Stimulated activated effector memory CD8-positive, alpha-beta T cell treated with anti-CD3 and anti-CD28 coated beads, Interleukin-12 subunit alpha, Interleukin-12 subunit beta, amount 100 ng/mL, for 72 hours (primary cell): Measurements from ENCODE around the gene GABRD.

ENCODE experiments used
- ATAC-seq: fragments of 150-1000 bp; cut with Tn5 transposase; 2 replicates; pipeline ENCODE4 v1.10.0; 2021
- DNase-seq, 2 donors: peaks; one replicate each; pipeline ENCODE4 v3.0.0; 2021 to 2022; ENCODE audit warnings: low spot score in 2 of 2
- H3K27ac Mint-ChIP-seq: one replicate; pipeline ENCODE4 v1.8.0; 2022; ENCODE audit warnings: mild to moderate bottlenecking, mixed read lengths
- H3K36me3 Mint-ChIP-seq: one replicate; pipeline ENCODE4 v1.8.0; 2022; ENCODE audit warnings: mild to moderate bottlenecking, mixed read lengths
- H3K4me1 Mint-ChIP-seq: one replicate; pipeline ENCODE4 v1.8.0; 2022; ENCODE audit warnings: mixed read lengths
- H3K4me3 Mint-ChIP-seq: one replicate; pipeline ENCODE4 v1.8.0; 2022; ENCODE audit warnings: mild to moderate bottlenecking, mixed read lengths
- H3K9me3 Mint-ChIP-seq: one replicate; pipeline ENCODE4 v1.8.0; 2022; ENCODE audit warnings: mixed read lengths

The GABRD gene

DNA sequence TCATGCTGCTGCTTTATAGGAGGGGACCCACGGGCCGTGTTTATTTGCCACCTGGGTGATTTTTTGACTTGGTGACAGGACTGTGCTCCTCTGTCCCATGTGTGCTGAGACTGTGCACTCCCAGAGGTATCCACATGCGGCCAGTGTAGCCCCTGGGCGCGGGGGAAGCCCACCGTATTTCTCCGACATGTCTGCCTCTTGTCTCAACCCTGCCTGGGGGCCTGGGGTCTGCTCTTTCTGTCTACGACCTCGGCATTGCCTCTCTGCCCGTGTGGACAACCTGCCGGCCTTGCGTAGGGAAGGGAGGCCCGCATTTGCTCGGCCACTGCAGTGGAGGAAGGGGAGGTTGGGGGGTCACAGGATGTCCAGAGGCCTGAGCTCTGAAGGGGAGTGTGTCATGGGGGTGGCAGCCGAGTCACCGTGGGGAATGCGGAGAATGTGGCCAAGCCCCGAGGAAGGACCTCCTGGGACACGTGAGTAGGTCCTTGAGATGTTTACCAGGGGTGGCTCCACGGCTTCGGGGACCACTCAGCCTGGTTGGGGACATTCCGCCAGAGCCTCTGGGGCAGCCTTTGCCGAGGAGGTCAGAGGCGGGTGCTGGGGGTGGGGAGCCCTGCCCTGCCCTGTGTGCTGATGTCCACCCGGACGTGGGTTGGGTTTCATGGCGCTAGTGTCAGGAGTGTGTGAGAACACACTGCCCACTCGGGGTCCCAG lies 42.1 kb downstream of the GABRD start:
- no peak overlapping the region for H3K27ac Mint-ChIP-seq
- H3K4me1 Mint-ChIP-seq: no peaks in the 10 kb centered on the region
- ATAC-seq (peak; percentile 28), DNase-seq (no peak)
- H3K36me3 Mint-ChIP-seq: peaks cover 16% of the 10 kb centered on the region
- H3K9me3 Mint-ChIP-seq: no peaks in the 10 kb centered on the region
- H3K4me3 Mint-ChIP-seq: no peak overlapping the region

DNA sequence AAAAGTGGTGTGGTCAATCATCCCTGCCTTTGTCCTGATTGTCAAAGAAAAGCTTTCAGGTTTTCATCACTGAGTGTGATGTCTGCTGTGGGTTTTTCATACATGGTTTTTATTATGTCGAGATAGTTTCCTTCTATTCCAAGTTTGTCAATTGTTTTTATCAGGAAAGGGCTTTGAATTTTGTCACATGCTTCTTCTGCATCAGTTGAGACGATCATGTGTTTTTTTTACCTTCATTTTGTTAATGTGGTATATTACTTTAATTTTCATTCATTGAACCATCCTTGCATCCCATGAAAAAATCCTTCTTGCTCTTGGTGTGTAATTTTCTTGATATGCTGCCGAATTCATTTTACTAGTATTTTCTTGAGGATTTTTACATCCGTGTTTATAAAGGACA lies 46.6 kb downstream of the GABRD start:
- Mint-ChIP-seq H3K4me3 (no peak overlapping the region), H3K36me3 (no peaks in the 10 kb centered on the region), H3K4me1 (peaks cover 8% of the 10 kb centered on the region), H3K27ac (no peak overlapping the region), H3K9me3 (no peaks in the 10 kb centered on the region)
- DNase-seq: no peak
- ATAC-seq: no peak

DNA sequence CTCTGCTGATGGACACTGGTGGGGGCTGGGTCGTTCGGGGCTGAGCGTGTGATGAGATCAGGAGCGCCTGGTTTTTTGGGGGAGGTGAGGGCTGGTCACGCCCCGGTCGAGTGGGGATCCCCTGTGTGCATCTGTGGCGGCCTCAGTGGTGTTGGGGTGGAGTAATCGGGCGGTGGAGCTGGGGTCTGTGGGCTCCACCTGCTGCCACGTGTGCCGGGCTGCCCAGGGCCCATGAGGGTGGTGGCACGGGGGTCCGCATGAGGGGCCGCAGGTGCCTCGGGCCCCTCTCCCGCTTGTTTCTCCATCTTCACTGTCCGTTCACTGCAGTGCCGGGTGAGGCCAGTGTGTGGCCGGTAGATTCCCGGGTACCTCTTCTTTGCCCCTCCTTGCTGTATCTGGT lies 48.2 kb downstream of the GABRD start:
- no peak overlapping the region for H3K27ac Mint-ChIP-seq
- ATAC-seq (no peak), DNase-seq (no peak)
- no peaks in the 10 kb centered on the region for H3K9me3 Mint-ChIP-seq
- H3K36me3 Mint-ChIP-seq: no peaks in the 10 kb centered on the region
- peaks cover 8% of the 10 kb centered on the region for H3K4me1 Mint-ChIP-seq
- no peak overlapping the region for H3K4me3 Mint-ChIP-seq

DNA sequence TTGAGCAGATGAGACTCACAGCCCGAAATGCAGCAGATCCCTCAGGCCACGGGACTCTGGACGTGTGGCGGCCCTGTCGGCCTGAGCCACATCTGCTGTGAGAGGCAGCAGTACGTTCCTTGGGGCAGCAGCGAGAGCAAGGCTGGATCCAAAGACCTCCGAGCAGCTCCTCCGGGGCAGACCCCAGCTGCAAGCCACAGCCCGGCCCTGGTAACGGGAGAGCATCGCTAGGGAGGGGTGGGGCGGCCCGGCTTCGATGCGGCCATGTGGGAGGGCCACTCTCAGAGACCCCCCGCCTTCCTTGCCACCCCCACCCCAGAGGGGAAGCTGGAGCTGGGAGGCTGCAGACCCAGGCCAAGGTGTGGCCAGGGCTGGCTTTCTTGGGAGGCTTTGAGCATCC lies 48.8 kb downstream of the GABRD start:
- no peaks in the 10 kb centered on the region for H3K9me3 Mint-ChIP-seq
- H3K36me3 Mint-ChIP-seq: no peaks in the 10 kb centered on the region
- ATAC-seq: no peak
- no peak overlapping the region for H3K4me3 Mint-ChIP-seq
- no peak for DNase-seq
- peaks cover 8% of the 10 kb centered on the region for H3K4me1 Mint-ChIP-seq
- no peak overlapping the region for H3K27ac Mint-ChIP-seq

DNA sequence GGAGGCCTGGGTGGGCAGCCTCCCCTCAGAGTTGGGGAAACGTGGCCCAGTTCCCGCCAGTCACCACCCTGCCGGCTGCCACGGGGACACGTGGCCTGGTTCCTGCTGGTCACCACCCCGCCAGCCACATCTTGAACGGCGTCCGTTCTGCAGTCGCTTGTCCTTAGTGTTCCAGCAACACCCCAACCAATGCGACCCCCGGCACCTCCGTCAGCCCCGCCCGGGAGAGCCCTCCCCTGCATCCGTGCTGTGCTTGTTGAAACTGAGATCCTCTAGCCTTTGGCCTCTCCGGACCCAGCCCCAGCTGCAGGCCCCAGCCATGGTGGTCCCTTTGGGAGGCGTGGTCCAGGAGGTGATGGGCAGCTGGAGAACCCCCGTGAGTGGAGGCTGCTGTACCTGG lies 49.8 kb downstream of the GABRD start:
- H3K27ac Mint-ChIP-seq: no peak overlapping the region
- no peaks in the 10 kb centered on the region for H3K36me3 Mint-ChIP-seq

DNA sequence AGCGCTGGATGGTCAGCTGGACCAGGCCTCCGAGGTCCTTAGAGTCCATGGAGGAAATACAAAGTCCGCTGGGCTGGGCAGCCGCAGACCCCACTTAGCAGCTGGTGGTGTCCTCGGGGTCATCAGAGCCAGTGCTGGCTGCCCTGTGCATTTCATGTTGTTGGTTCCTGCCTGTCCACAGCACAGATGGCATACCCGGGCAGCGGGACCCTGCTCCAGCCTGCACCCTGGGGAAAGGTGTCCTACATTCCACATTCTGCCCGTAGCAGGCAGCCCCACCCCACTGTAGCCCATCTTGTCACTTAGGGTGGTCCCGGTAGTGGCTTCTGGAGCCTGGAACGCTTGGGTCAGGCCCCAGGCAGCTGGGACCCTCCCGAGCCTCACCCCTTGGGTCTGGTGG lies 50.9 kb downstream of the GABRD start:
- no peak for DNase-seq
- no peak overlapping the region for H3K27ac Mint-ChIP-seq

More for the DNA sequence above, 49.8 kb downstream of the GABRD start:
- Mint-ChIP-seq H3K4me3 (no peak overlapping the region), H3K4me1 (peaks cover 8% of the 10 kb centered on the region), H3K9me3 (no peaks in the 10 kb centered on the region)
- ATAC-seq (no peak), DNase-seq (no peak)

DNA sequence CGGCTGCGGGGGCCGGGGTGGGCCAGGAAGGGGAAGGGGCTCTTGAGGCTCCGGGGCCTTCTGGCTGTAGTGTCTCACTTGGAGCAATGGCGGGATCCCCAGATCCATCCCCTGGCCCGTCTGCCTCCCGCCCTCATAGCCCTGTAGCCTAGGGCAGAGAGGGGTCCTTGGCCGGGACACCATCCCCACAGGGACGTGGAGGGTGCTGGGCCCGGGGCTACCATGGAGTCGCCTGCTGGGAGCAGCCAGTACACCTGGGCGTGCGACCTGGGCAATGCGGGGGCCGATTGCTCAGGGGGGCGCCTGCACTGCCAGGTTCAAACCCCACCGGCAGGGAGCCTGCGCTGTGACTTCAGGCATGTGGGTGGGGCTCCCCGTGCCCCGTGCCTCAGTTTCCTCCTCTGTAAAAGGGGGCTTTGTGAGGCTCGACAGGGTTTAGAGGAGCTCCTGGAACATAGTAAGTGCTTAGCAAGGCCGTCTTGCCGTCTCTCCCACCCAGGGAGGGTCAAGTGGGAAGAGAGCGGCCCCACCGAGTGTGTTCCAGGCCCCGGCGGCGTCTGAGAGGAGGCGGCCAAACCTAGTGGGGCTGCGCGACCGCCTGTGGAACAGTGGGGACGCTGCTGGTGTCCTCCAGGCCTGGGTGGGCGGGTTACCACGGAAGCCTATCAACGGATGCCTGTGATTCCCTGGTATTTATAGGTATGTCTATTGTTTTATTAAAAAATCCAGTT lies 51.8 kb downstream of the GABRD start:
- Mint-ChIP-seq H3K4me3 (no peak overlapping the region), H3K4me1 (peaks cover 23% of the 10 kb centered on the region), H3K27ac (no peak overlapping the region), H3K9me3 (no peaks in the 10 kb centered on the region), H3K36me3 (peaks cover 9% of the 10 kb centered on the region)
- ATAC-seq: no peak
- no peak for DNase-seq

More for the DNA sequence above, 50.9 kb downstream of the GABRD start:
- no peak for ATAC-seq
- H3K36me3 Mint-ChIP-seq: peaks cover 3% of the 10 kb centered on the region
- no peaks in the 10 kb centered on the region for H3K9me3 Mint-ChIP-seq
- H3K4me3 Mint-ChIP-seq: no peak overlapping the region
- peaks cover 15% of the 10 kb centered on the region for H3K4me1 Mint-ChIP-seq

DNA sequence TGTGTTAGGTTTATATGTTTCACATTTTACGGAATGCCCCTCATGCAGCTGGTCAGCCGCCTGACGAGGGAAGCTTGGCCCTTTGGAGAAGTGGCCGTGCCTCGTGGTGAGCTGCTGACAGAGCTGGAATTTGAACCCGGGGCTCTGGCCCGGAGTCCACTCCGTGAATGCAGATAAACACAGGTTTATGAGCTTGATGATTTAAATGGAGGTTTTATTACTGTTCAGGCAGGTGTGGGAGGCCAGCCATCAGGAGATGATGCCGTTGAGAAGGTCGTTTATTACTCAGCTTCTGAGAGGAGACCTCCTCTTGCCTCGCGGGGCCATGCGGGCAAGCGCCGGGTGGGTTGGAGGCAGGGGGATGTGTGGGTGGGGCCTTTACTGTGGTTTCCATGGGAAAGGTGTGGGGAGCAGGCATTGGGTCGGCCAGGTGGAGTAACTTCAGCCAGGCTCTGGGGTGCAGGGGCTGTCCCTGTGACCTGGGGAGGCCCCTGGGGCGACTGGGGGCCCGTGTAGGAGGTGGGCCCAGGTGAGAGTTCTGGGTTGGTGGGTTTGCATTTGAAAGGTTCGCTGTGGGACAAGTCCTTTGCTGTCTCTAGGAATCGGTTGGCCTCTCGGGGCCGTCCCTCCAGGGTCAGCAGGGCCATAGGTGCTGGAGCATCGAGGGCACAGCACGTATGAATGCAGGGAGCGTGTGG lies 53.1 kb downstream of the GABRD start:
- no peak for ATAC-seq
- H3K9me3 Mint-ChIP-seq: no peaks in the 10 kb centered on the region

DNA sequence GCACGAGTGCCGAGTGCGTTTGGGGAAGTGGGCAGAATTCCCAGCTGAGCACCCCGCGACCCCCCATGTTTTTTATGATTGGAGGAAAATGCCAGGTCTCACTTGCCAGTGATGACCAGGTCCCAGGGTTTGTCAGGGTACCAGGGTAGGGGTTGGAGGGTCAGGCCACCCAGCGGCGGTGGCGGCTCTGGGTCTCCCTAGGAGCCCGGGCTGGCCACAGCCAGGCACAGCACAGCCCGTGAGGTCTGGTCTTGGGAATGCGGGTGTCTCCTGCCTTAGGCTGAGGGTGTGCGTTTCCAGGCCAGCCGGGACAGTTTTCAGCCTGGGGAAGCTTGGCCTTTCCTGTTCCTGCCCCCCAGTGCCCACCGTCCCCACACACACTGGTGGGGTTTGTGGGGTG lies 53.7 kb downstream of the GABRD start:
- DNase-seq (no peak), ATAC-seq (no peak)
- Mint-ChIP-seq H3K9me3 (peaks cover 5% of the 10 kb centered on the region), H3K27ac (no peak overlapping the region), H3K4me1 (peaks cover 15% of the 10 kb centered on the region), H3K4me3 (no peak overlapping the region), H3K36me3 (peaks cover 15% of the 10 kb centered on the region)

More for the DNA sequence above, 53.1 kb downstream of the GABRD start:
- H3K4me1 Mint-ChIP-seq: peaks cover 15% of the 10 kb centered on the region
- H3K4me3 Mint-ChIP-seq: no peak overlapping the region
- DNase-seq: no peak
- H3K27ac Mint-ChIP-seq: no peak overlapping the region
- peaks cover 14% of the 10 kb centered on the region for H3K36me3 Mint-ChIP-seq

DNA sequence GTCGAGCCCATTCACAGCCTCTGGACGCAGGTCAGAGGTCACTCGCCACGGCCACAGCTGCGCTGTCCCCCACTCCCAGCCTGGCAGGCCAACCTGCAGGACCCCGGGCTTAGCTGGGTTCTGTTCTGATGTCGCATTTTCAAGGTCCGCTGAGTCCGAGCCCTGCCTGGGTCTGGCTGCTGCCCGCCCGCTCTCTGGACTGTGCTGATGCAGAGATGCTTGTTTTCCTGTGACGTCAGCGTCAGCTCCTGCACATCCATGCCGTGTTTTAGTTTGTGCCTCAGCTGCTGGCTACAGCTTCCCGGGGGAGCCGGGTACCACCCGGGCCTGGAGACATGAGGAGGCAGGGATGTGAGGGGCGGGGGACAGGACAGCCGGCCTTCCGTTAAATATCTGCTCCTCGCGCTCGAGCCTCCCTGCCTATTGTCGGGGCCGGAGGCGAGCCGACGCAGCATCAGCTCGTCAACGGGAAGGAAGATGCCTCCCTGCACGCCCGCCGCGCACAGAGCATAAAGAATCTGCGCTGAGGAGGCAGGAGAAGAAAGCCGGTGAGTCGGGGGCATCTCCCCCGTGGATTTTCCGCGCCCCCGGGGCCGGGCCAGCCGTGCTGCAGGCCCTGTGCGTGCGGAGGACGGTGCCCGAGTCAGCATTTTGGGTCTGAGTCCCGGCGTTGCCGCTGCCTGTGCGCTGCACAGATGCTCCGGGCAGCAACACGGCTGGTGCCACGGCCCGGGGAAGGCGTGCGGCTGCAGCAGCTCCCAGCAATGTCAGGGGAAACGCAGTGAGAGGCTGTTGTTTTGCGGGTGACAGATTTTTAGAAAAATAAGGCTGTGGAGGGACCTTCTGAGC lies 54.5 kb downstream of the GABRD start:
- peaks cover 12% of the 10 kb centered on the region for H3K9me3 Mint-ChIP-seq
- no peak overlapping the region for H3K4me3 Mint-ChIP-seq
- H3K4me1 Mint-ChIP-seq: peaks cover 15% of the 10 kb centered on the region
- DNase-seq: no peak
- H3K36me3 Mint-ChIP-seq: peaks cover 15% of the 10 kb centered on the region
- no peak for ATAC-seq
- no peak overlapping the region for H3K27ac Mint-ChIP-seq

DNA sequence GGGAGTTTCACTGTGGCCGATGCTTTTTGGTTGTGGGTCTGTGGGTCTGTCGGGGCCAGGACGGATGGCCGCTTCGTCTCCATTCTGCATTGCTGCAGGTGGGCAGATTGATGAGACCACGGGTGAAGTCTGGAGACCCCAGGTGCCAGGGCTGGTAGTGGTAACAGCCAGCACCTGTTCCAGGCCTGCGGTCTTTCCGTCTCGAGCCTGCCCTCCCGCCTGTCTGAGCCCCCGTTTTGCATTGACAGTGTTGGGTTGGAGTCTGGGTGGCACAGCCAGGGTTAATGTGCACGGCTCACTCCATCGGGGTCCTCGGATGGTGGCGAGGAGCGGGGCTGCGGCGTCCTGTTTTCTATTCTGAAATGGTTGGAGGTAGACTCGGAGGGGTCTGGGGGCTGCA lies 55.3 kb downstream of the GABRD start:
- no peak for ATAC-seq
- DNase-seq: no peak
- peaks cover 15% of the 10 kb centered on the region for H3K4me1 Mint-ChIP-seq
- H3K27ac Mint-ChIP-seq: no peak overlapping the region
- peaks cover 15% of the 10 kb centered on the region for H3K36me3 Mint-ChIP-seq
- no peak overlapping the region for H3K4me3 Mint-ChIP-seq
- H3K9me3 Mint-ChIP-seq: peaks cover 13% of the 10 kb centered on the region

DNA sequence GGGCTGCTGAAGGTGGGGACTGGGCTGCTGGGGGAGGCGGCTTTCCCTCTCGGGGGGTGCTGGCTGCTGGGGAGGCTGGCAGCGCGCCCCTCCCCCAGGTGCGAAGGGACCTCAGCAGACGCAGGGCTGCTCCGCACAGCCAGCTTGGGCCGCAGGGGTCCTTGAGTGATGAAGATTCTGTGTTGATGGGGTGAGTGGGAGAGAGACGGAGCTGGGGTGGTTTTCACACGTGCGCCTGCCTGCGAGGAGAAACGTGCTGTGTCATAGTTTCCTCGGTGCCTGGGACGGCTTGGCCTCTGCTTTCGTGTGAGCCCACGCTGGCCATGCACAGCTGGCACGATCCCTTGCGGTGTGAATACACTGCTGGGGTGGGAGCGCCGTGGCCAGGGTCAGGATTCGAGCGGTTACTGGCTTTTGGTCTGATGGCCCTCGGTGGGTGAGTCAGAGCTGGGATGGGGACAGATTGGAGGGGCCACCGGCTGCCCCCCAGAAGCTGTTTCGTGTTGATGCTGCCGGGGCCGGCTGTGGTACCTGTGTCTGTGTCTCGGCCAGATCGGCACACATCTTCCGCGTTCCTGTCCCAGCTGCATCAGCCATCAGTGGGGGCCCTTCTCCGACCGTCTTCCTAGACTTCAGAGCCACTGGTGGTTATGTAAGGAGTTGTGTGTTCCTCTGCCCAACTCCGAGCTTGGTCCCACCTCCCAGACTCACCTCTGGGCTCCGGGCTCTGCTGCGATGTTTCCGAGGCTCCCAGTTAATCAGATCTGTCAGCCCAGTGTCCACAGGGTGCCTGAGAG lies 56.0 kb downstream of the GABRD start:
- no peak for DNase-seq
- H3K27ac Mint-ChIP-seq: no peak overlapping the region
- ATAC-seq: no peak
- H3K9me3 Mint-ChIP-seq: peaks cover 13% of the 10 kb centered on the region
- no peak overlapping the region for H3K4me3 Mint-ChIP-seq
- H3K36me3 Mint-ChIP-seq: peaks cover 15% of the 10 kb centered on the region
- peaks cover 15% of the 10 kb centered on the region for H3K4me1 Mint-ChIP-seq

DNA sequence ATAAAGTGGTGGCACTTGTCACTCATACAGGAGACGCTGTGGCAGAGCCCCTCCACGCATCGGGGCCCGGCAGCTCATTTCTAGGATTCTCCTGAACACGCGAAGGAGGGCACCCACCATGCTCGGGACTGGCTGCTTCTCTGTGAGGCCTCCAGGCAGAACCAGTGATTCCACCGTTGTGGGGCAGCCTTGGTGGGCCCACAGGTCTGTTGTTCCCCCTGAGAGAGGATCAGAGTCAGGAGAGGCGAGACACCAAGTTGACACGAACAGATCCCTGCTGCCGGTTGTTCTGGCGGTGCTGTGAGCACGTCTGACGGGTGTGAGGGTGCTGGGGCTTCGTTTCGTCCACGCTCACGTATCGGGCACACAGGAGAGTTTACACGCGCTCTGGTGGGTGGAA lies 57.7 kb downstream of the GABRD start:
- Mint-ChIP-seq H3K9me3 (peaks cover 13% of the 10 kb centered on the region), H3K36me3 (peaks cover 15% of the 10 kb centered on the region), H3K4me1 (peaks cover 15% of the 10 kb centered on the region), H3K27ac (no peak overlapping the region), H3K4me3 (no peak overlapping the region)
- ATAC-seq: no peak
- no peak for DNase-seq

DNA sequence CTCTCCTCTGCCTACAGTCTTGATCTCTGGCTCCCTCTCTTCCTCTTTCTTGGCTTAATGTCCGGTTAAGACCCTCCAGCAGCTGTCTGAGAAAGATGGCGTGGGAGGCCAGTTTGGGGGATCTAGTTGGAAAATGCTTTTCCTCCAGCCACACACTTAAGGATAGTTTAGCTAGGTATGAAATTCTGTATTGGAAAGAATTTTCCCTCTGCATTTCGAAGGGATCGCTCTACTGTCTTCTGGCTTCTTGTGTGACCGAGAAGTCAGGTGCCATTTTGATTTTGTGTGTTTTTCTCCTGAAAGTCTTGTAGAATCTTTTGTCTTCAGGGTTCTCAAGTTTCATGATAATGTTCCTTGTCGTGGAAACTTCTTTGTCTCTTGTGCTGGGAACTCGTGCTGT lies 59.0 kb downstream of the GABRD start:
- H3K4me1 Mint-ChIP-seq: peaks cover 15% of the 10 kb centered on the region
- peaks cover 13% of the 10 kb centered on the region for H3K9me3 Mint-ChIP-seq
- H3K27ac Mint-ChIP-seq: no peak overlapping the region
- no peak overlapping the region for H3K4me3 Mint-ChIP-seq
- ATAC-seq (no peak), DNase-seq (no peak)
- H3K36me3 Mint-ChIP-seq: peaks cover 15% of the 10 kb centered on the region
